Neural progenitor cell (in vitro differentiated cells): ENCODE measurements around the gene LRP1-AS.

ENCODE experiments used
- EZH2 ChIP-seq: fragments of 200-600 bp; sonication (generic); IDR thresholded peaks from 2 replicates; pipeline ENCODE4 v1.6.1; 2017; ENCODE audit warnings: antibody characterized with exemption, mild to moderate bottlenecking, moderate library complexity
- TF ChIP-seq, protein P1 (sequence below): fragments of 200-600 bp; sonication (generic); IDR thresholded peaks from 2 replicates; pipeline ENCODE4 v1.5.1; 2017; ENCODE audit warnings: antibody characterized with exemption, mild to moderate bottlenecking

DNA sequence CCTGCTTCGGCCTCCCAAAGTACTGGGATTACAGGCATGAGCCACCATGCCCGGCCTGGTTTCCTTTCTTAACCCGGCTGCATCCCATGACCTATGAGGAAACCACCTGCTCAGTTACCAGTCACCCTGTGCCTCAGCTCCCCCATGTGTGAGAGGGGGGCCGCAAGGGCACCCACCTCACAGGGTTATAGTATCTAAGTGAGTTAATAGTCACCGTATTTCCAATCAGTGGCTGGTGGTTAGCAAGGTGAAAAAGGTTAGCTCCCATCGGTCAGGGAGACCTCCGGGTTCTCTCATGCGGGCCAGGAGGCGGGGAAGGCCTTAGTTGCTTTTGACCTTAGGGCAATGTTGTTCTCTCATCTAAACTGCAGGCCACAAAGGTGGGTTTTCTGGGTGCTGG is 12.5 kb downstream of the LRP1-AS start:
- TF ChIP-seq, protein P1, sequence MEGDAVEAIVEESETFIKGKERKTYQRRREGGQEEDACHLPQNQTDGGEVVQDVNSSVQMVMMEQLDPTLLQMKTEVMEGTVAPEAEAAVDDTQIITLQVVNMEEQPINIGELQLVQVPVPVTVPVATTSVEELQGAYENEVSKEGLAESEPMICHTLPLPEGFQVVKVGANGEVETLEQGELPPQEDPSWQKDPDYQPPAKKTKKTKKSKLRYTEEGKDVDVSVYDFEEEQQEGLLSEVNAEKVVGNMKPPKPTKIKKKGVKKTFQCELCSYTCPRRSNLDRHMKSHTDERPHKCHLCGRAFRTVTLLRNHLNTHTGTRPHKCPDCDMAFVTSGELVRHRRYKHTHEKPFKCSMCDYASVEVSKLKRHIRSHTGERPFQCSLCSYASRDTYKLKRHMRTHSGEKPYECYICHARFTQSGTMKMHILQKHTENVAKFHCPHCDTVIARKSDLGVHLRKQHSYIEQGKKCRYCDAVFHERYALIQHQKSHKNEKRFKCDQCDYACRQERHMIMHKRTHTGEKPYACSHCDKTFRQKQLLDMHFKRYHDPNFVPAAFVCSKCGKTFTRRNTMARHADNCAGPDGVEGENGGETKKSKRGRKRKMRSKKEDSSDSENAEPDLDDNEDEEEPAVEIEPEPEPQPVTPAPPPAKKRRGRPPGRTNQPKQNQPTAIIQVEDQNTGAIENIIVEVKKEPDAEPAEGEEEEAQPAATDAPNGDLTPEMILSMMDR: no peak
- no peak for TF ChIP-seq EZH2
